GM19324 (cell line): ENCODE data around the gene CFAP54.
A peak's percentile ranks its signal among the peaks of the same experiment; 100 is the strongest.
"Not testable (repeated sequence)": the region's sequence is repeated elsewhere in the genome, so short reads cannot be mapped to it uniquely, and the experiment has no call there.

Experiments used
- ATAC-seq: cut with Tn5 transposase; IDR thresholded peaks from one replicate; pipeline ENCODE4 v1.9.1; 2021; ENCODE audit warnings: mild to moderate bottlenecking, moderate library complexity; ENCODE audit not compliant: unreplicated experiment, low FRiP score

Gene CFAP54, protein sequence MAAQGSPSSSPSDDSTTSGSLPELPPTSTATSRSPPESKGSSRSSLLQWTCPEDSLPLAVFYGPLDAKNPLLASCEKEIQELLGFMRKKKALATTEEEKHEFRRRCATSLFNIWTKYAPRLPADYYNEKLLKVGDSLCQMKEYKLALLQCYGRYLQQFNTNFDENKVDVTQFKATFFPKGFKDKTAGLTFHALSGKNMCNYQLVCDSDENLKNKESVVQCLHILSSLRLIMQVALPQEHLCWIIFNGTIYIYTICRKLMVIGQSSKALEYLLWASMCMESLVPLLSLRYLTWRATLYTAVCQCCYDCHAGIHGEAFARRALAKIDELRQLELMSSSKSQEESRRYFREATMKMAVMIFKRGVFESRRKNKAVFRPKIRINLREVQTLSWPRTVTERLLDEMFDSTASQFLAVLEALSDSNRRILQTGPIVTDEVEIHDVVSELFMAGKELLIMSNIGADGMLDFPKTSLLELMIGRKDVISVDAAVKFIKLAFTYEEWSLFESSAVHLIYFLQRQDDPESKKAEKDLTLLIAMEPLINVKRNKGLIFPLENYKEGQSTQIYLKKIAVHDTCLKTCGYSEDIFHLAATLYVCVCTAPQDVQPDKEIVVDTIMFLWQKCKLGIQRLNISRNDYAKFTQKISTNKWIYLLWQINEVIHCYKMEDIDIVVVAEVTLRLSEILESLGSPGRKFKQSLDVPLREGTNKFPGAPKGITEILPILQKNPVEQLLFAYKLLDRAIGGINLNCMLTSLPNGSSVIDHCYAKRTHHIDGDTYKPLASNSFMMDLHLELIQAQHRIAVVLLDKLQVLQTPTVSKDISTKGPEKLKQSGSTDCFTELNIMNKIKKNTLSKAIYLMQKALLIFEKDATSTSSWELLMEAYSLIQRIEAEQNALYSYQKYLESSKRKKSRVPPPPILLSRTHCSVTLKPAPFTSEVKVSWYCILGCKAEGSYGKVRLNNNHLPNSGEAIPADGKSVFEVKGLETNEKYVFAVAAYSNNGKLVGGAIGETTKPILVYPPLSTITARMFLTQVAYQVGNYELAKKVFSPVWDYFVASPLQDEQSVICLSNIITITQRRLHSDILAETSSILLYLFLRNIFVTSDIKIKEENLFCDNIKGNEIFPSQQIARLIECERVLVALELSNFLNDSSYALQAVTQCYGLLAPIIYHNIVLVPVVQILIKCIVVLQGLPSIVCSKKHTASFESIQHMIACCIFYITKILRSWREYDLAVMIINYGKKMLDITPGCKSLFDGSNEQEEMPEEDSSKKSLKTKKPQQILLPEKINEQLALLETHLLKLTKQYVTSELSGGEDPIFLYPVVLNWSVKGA (N-terminal part only)

DNA sequence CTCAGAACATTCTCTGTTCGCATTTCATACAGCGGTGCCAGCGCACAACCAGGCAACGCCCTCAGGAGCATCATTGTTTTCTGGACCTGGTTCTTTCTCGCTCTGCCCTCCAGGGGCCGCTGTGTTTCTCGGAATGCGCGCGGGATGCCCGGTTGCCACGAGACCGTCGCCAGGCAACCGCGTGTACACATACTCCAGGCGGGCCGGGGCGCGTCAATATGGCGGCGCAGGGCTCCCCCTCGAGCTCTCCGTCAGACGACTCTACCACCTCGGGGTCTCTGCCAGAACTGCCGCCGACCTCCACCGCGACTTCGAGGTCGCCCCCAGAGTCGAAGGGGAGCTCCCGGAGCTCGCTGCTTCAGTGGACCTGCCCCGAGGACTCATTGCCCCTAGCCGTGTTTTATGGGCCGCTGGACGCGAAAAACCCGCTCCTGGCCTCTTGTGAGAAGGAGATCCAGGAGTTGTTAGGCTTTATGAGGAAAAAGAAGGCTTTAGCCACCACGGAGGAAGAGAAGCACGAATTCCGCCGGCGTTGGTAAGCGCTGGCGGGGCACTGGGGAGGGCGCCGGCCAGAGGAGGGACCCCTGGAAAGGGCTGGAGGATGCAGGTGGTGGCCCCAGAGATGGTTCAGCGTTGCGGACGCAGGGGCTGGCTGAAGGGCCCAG is at the start of gene CFAP54:
Gene CFAP54 (plus strand): TSS at position 186 of the 665 bp plus-strand sequence. CDS start 33 bp downstream, at position 219.
- ATAC-seq = peak; percentile 98

- ATAC-seq = no peak
Measured at GRCh38 chr12:96441816-96442215, 47.6 kb upstream of the CFAP54 start.

DNA sequence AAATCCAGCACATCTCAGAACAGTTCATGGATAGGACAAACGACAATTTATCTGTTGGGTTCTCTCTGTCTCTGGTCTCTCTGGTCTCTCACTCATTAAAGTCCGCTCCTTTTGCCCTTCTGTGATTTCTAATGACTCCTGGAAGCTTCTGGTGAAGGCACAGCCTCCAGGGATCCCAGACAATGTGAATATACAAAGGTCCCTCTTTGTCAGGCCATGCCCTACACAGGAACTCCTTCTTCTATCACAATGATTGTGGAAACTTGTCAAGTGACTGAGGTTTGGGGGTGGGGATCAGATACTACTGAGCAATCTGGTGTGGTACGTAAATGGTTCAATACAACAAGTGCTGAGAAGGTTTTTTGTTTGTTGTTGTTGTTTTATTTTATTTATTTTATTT is 46.5 kb upstream of the CFAP54 start:
- ATAC-seq = no peak

GRCh38 chr12:96444399-96444798 is 45.0 kb upstream of the CFAP54 start:
- no peak for ATAC-seq

- ATAC-seq = peak; percentile 68
Measured at GRCh38 chr12:96445691-96446583, 43.4 kb upstream of the CFAP54 start.

DNA sequence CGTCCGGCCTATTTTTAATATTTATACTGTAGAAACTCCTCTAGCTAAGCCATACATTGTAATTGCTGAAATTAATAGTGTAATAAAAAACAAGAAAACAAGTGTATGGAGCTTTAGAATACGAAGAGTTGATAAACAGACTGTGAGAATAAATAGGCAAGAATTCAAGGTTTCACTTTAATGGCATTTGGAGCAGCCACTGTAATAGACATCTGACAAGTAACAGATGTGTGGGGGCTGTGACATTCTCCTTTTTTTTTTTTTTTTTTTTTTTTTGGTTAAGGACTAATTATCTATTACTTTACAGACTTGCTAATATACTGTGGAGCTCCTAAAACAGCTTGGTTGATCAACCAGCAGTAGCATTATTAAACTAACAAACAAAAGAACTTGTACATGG is 42.1 kb upstream of the CFAP54 start:
- ATAC-seq = no peak

DNA sequence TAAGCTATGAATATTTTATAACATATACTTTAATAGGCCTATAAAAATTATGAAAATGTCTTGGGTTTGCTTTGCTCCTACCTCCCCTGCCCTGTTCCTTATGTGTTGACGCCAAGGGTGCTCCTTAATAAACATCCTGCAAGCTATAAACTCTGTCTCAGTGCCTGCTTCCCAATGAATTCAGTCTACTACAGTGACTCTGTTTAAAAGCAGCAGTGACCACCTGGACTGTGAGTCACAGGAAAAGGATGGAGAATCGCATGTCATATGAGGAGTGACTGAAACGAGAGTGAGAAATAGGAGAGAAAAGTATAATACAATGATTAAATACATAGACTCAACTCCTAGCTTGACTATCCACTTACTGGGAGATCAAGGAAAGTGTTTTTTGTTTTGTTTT is 41.1 kb upstream of the CFAP54 start:
- ATAC-seq = no peak

DNA sequence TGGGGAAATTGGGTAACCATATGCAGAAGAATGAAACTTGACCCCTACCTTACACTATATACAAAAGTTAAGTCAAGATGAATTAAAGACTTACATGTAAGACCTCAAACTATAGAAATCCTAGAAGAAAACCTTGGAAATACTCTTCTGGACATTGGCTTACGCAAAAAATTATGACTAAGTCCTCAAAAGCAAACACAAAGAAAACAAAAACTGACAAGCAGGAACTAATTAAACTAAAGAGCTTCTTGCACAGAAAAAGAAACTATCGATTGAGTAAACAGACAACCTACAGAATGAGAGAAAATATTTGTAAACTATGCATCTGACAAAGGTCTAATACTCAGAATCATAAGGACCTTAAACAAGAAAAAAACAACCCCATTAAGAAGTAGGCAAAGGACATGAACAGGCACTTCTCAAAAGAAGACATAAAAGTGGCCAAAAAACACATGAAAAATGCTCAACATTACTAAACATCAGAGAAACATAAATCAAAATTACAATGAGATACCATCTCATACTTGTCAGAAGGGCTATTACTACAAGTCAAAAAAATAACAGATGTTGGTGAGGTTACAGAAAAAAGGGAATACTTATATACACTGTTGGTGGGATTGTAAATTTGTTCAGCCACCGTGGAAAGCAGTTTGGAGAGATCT is 37.0 kb upstream of the CFAP54 start:
- no peak for ATAC-seq

- no peak for ATAC-seq
Measured at GRCh38 chr12:96454396-96454795, 35.0 kb upstream of the CFAP54 start.

- ATAC-seq = peak; percentile 75
Measured at GRCh38 chr12:96456265-96456974, 33.0 kb upstream of the CFAP54 start.

- no peak for ATAC-seq
Measured at GRCh38 chr12:96457191-96457930, 32.0 kb upstream of the CFAP54 start.

GRCh38 chr12:96459281-96459680 is 30.1 kb upstream of the CFAP54 start:
- not testable (repeated sequence) for ATAC-seq

- no peak for ATAC-seq
Measured at GRCh38 chr12:96462571-96463280, 26.7 kb upstream of the CFAP54 start.

GRCh38 chr12:96465896-96466295 is 23.5 kb upstream of the CFAP54 start:
- ATAC-seq = no peak

- ATAC-seq = no peak
Measured at GRCh38 chr12:96466939-96467751, 22.2 kb upstream of the CFAP54 start.
